ENCODE measurements around the gene TSEN34. TPM values are rescaled to one million over a fixed set of nuclear protein-coding genes. Genes with fewer than 3 reads are reported as not detected.

Gene TSEN34
- total RNA-seq, 1 donor = 83.8 TPM

- H3K4me3 ChIP-seq (ENCODE audit: low read depth, low read length) = no peak overlapping the region
- no peak for TF ChIP-seq CTCF (IDR thresholded peaks at IDR 0.05; ENCODE audit: insufficient read depth, low read depth, low read length)
- no peak for DNase-seq (ENCODE audit: low read depth)
Observed at GRCh38 chr19:54155694-54156093, 35.4 kb upstream of the TSEN34 start.

DNA sequence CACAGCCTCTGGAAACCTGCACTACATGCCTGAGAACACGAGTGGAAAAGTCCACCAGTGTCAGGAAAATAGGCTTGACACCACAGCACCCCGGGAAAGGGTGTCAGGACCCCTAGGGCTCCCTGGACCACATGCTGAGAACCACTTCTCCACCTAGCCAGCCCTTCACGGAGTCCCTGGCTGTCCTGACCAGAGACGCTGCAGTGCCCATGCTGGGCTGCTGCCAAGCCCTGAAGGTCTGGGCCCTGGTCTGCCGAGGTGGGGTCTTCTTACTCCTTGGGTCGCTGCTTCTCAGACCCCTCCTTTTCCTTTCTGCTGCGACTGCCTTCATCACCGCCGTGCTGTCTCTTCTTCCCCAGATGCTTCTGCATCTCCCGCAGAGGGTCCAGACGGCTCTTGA lies 34.6 kb upstream of the TSEN34 start:
- no peak for TF ChIP-seq CTCF (IDR thresholded peaks at IDR 0.05; ENCODE audit: insufficient read depth, low read depth, low read length)
- H3K4me3 ChIP-seq (ENCODE audit: low read depth, low read length) = no peak overlapping the region
- DNase-seq (ENCODE audit: low read depth) = no peak

- no peak overlapping the region for H3K4me3 ChIP-seq (ENCODE audit: low read depth, low read length)
- no peak for DNase-seq (ENCODE audit: low read depth)
- no peak for TF ChIP-seq CTCF (IDR thresholded peaks at IDR 0.05; ENCODE audit: insufficient read depth, low read depth, low read length)
Observed at GRCh38 chr19:54156953-54157352, 34.2 kb upstream of the TSEN34 start.

DNA sequence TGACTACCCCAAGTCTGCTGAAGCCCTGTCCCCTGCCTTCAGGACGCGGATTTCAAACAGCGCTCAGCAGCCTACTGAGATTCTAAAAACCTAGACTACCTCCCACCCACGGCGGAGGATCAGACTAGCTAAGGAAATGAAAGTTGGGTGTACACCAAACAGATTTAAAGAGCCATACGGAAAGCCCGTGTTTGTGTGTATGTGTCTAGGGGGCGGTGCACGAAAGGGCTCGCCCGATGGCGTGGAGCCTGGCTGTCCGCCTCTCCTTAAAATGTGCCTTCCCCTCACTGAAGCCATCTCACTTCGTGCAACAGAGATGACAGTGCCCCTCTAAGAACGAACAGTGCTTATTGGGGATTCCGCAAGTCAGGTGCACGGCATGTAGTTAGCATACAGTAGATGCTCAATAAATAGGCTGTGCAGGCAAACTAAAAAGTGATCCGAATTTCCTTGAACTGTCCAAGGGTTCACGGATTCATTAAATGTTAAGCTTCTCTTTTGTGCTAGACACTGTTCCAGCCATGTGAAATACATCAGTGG lies 32.2 kb upstream of the TSEN34 start:
- H3K4me3 ChIP-seq (ENCODE audit: low read depth, low read length) = peak overlapping the region; percentile 88
- TF ChIP-seq CTCF (IDR thresholded peaks at IDR 0.05; ENCODE audit: insufficient read depth, low read depth, low read length) = no peak
- no peak for DNase-seq (ENCODE audit: low read depth)

DNA sequence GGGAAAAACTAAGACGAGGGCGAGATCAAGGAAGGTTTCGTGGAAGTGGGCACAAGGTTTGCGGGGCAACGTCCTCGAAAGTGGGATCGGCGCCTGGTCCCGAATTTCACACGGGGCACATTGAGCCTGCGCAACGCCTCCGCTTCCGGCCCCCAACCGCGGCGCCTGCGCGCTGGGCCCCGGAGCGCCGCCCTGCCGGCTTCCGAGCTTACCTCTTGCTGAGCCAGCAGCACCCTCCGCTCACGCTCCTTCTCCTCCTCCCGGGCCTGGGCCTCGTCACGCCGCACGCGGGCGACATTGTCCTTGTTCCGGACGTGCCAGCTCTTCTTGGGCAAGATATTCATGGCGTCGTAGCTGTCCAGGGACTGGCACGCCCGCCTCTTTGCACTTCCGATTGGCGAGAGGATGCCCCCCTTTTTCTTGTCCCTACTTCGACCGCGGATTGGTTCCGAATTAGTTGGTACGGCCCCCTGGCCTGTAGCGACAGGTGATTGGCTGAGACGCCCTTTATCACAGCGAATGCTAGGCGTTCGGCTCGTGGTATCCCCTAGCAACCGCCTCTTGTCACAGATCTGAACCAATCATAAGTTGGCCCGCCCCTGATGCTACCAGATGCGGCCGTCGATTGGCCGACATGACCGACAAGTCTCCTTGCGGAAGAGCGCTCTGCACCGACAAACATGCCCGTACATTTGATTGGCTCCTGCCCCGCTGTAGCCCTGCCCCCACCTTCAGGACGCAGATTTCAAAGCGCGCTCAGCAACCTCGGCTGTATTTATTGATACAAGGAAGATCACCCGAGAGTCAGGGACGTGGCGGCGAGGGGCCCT lies 31.5 kb upstream of the TSEN34 start, which contains the start of gene LENG1:
Gene LENG1 (minus strand): TSS at position 370 of the 830 bp plus-strand sequence. CDS start 26 bp downstream, at position 344.
- peak; percentile 30 for TF ChIP-seq CTCF (IDR thresholded peaks at IDR 0.05; ENCODE audit: insufficient read depth, low read depth, low read length)
- H3K4me3 ChIP-seq (ENCODE audit: low read depth, low read length) = peak within 1 kb of the TSS; percentile 88

GRCh38 chr19:54160182-54160811 lies 30.8 kb upstream of the TSEN34 start:
- TF ChIP-seq CTCF (IDR thresholded peaks at IDR 0.05; ENCODE audit: insufficient read depth, low read depth, low read length) = no peak
- peak; percentile 55 for DNase-seq (ENCODE audit: low read depth)
- H3K4me3 ChIP-seq (ENCODE audit: low read depth, low read length) = peak overlapping the region; percentile 71

More for the DNA sequence above, 31.5 kb upstream of the TSEN34 start, which contains the start of gene LENG1:
- peak; percentile 100 for DNase-seq (ENCODE audit: low read depth)
